NCI-H748 (cell line): ENCODE data around the gene KNDC1.
"Not testable (repeated sequence)": the region's sequence is repeated elsewhere in the genome, so short reads cannot be mapped to it uniquely, and the experiment has no call there.

Experiments used
- DNase-seq: peaks from one replicate; lab custom pipeline; 2025; ENCODE audit not compliant: unreplicated experiment; lab: John Stamatoyannopoulos, UW

KNDC1 gene

DNA sequence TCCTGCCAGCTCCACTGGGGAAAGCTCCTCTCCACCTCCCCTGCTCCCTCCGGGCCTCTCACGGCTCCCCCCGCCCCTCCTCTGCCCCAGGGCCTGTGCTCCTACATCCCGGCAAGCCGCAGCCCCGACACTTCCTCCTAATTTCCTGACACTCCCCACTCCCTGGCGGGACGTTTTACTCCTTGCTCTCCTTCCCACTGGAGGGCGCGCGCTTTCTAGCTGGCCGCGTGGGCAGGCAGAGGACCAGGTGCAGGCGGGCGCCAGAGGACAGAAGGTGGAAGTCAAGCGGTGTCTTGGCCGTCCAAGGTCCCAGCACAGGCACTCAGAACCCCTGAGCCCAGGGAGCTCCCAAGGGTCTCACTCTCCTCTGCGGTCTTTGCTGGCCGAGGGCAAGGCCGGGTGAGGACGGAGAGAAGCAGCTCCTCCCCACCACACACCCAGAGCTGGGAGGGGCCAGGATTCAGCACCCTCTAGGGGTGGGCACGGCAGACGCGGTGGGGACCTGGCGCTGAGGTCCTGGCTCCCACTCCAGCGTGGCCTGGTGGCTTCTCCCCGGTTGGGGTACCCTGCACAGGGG lies 97.6 kb downstream of the KNDC1 start:
- no peak for DNase-seq

DNA sequence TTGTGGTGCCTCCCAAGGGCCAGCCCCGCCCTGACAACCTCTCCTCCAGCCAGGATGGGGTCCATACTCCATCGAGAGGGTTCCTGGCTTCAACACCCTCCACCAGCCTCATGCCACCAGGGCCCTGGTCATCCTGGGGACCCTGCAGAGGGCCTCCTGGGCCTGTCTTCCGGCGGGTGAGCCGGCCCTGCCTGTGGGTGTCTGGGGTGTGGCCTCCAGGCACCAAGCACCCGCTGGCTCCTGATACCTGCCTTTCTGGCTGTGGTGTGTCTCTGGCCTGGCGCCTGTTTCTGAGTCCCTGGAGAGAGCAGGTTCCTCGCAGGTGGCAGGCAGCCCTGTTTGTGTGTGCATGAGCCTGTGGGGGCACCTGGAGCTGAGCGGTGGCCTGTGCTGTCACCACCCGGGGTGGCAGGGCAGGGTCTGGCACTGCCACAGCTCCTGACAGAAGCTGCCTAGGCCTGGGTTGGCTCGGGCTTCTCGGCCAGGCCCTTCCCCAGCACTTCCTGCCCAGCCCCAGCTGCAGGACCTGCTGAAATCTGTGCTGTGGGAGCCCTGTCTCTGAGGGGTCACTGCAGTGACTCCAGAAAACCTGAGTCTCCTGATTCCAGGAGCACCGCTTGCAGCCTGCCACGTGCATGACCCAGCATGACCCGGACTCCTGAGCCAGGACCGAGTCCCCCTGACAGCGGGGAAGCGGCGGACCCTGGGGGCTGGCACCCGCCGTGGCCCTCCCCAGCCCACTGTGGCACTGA lies 98.2 kb downstream of the KNDC1 start:
- no peak for DNase-seq

DNA sequence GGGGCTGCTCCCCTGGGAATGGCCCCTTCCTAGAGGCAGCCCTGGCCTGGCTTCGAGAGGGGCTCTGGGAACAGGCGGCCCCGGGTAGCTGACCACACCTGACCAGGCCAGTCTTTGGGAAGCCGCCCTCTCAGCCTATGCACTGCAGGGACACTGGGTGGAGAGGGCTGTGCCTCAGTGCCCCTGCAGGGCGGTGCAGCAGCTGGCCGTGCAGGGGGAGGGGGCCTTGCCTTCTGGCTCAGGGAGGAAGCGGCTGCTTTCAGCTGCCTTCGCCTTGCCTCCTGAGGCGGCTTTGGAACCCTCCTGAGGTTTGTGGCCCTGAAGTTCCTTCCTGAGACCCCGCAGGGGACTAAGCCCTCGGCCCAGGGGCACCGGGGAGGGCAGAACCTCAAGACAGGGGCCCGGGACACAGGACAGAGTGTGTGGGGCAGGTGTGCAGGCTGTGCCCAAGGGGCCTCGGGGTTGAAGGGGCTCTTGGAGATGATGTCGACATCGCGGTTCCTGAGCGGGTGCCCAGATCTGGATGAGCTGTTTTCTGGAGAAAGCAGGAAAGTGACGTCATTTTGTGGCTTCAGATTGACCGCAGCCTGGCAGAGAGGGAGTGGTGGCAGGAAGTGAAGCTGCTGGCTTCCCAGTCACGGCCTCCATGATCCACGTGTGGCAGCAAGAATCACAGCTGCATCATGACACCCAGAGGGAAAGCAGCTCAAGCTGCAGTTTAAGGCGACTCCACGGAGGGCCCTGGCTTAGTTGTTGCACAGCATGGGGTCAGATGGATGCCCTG lies 99.0 kb downstream of the KNDC1 start:
- no peak for DNase-seq

DNA sequence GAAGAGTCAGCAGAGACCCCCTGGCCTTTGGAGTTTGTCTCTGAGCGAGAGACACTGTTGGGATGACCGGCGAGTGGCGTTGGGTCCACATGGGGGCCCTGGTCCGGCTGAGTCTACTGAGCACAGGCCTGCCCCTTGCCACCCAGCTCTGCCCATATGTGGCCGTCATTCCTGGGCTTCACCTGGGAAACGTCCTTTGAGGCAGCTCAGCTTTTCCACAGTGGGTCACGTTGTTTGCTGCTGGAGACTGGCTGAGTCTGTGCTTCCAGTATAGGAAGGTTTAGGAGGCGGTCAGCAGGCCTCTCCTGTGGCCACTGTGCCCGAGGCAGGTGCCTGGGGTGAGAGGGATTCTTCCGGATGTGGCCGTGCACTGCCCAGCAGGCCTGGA lies 99.6 kb downstream of the KNDC1 start:
- no peak for DNase-seq

DNA sequence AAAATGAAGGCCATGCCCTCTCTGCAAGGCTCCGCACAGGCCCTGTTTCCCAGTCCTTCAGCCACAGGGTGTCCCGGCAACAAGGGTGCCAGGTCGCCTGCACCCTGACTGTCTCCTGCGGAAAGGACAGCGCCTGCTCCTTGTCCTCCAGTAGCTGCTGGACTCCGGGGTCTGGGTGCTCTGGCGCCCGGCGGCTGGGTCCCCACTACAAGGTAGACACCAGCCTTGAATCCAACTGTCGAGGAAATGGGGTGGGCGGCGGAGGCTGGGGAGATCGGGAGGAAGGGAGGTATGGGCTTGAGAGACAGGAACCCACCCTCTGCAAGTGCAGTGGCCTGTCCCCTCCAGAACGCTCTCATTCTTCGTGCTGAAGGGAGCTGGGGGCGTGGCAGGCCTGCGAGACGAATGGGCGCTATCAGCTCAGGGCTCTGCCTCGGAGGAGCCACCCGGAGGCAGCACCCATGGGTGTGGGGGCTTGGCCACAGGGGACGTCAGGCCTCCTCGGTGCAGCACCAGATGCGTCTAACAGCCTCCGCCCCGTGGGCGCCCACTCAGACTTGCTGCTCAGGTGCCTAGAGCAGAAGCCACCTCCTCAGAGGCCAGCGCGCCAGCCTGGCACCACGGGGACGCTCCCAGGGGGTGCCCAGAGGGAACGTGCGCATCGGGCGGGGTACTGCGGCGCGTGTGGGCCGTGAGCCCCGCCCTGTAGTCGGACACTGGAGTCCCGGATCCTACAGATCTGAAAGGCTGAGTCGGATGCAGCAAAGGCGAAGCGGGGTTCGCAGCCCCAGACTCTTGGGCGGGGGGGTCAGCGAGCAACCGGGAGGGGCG lies 101.1 kb downstream of the KNDC1 start:
- DNase-seq = peak; percentile 50

DNA sequence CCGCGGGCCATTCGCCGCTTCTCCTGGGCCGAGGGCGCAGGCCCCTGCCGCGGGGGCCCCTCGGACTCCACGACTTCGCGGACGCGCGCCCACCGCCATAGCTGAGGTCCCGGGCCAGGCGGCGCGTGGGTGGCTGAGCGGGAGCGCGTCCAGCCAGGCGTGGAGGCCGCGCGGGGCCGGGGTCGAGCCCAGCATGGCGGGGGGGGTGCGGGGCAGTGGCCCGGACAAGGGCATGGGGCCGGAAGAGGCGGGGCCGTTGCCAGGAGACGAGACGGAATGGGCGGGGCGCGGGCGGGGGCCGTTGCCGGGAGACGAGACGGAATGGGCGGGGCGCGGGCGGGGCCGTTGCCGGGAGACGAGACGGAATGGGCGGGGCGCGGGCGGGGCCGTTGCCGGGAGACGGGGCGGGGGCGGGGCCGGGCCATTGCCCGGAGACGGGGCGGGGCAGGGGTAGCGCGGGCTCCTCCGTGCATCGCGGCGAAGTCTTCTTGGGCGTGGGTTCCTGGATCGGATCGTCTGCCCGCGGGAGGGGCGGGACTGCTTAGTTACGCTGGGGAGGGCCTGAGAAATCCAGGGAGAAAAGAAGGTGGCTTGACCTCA lies 101.8 kb downstream of the KNDC1 start:
- peak; percentile 80 for DNase-seq

DNA sequence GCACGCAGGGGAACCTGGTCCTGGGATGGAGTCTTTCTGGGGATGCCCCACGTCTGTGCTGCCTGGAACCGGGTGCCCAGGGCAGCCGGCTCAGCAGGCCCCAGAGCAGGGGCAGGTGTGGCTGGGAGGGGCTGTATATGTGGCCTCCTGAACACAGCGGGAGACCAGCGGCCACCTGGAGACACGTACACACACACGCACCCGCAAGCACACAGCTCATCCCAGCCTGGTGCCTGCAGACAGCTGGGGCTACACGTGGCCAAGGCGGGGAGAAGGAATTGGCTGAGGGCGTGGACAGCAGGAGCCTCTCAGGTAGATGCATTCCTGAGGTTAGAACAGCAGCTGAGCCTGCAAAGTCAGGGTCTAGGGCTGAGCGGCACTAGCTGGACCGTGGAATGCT lies 102.7 kb downstream of the KNDC1 start:
- DNase-seq = peak; percentile 63

DNA sequence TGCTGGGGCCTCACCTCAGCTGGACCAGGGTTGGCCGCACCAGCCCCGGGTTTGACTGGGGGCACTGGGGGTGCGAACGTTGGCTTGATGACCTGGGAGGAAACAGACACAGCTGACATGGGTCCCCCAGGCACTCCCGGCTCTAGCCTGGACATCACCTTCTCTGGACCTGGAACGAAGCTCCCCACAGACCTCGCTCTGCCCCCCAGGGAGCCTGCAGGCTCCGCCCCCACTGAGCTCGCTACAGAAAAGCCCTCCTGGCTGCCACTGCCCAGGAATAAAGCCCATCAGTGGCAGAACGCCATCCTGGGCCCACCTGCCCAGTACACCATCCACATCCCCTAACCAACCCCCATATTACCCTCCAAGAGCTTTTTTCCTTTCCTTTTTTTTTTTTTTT lies 103.7 kb downstream of the KNDC1 start:
- DNase-seq = no peak

DNA sequence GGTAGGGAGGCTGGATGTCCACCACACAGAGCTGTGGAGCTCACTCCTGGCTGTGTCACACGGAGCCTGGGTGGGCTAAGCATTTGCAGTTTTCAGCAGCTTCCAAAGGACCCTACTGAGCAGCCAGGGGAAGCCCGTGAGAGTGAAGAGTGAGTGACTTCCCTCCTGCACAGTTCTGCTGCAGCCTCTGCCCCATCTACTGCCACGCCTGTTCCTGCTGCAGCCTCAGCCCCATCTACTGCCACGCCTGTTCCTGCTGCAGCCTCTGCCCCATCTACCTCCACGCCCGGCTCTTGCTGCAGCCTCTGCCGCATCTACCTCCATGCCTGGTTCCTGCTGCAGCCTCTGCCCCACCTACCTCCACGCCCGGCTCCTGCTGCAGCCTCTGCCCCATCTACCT lies 104.4 kb downstream of the KNDC1 start:
- no peak for DNase-seq

DNA sequence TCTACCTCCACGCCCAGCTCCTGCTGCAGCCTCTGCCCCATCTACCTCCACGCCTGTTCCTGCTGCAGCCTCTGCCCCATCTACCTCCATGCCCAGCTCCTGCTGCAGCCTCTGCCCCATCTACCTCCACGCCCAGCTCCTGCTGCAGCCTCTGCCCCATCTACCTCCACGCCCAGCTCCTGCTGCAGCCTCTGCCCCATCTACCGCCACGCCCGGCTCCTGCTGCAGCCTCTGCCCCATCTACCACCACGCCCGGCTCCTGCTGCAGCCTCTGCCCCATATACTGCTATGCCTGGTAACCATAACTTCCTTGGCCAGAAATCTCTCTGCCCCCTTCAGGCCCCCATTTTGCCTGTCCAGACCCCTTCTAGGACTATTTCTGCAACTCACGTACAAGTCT lies 105.0 kb downstream of the KNDC1 start:
- DNase-seq = not testable (repeated sequence)

DNA sequence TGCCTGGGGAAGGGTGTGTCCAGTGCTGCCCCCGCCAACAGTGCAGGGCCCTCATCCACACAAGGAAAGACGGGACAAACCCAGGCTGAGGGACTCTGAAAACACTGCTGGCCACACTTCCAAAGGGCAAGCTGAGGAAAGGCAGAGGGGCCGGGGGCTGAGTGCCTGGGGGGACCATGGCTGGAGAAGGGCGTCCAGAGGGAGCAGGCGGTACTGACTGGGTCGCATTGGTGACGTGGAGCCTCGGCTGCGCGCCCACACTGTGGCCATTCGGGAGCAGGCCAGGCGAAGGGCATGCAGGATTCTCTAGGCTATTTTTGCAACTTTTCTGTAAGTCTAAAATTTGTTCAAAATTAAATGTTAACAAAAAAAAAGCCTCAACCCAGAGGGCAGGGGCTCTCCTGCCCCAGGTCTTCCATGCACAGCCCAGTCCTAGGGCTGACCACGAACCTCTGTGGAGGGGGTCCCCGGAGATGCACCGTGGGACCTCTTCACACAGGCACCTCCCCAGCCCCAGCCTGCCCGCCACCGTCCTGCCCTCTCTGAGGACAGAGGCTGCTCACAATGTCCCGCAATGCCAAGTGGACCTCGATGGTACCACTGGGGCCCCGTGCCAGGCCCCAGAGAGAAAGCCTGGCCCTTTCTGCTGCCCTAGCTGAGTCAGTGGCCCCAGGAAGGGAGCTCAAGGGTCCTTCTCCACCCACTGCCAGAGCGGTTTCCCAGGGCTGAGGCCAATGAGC lies 106.2 kb downstream of the KNDC1 start:
- DNase-seq = no peak

DNA sequence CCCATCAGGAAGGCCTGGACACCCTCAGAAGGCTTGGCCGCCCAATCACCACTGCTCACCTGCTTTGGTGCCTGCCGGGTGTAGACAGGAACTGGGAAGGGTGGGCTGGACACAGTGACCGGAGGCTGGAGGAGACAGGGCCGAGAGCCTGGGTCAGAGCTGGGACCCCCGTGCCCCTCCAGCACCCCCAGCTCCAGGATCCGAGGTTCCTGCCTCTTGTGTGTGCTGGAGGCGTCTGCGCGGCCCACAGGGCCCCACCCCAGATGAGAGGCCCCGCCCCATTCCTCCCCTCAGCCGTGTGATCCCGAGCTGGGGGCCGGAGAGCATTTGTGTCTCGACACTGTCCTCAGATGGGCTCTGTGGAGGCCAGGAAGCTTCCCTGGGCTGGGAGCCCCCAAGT lies 107.3 kb downstream of the KNDC1 start:
- no peak for DNase-seq

DNA sequence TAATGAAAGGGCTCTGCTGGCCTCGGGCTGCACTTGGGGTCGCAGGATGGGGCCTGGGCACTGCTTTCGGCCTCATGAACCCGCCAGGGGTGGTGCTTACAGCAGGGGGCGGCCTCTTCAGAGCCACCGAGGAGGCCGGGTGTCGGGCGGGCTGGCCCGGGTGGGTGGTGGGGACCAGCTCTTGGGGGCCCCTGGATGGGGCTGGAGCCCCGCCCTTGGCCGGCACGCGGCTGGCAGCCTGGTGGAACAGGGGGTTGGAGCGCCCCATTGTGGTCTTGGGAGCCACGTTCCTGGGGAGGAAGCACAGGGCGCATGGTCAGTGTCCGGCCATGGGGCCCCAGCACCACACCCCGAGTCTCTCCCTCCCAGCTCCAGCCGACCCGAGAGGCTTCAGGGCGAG lies 107.8 kb downstream of the KNDC1 start:
- no peak for DNase-seq

DNA sequence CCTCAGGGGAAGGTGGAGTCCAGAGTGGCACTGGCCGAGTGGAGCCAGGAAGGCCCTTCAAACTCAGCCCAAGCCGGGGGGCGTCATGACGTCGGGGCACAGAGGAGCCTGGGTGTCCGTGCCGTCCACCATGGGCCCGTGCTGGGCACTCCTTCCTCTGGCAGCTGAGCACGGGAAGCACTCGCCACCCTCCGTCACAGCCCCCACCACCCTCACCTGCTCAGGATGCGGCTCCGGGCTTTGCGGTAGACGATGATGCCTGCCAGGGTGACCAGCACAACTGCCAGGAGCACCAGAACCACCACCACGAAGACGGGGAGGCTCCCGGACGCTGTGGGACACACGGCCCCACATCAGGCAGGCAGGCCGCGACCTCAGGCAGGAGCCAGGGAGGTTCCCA lies 108.5 kb downstream of the KNDC1 start:
- DNase-seq = no peak

DNA sequence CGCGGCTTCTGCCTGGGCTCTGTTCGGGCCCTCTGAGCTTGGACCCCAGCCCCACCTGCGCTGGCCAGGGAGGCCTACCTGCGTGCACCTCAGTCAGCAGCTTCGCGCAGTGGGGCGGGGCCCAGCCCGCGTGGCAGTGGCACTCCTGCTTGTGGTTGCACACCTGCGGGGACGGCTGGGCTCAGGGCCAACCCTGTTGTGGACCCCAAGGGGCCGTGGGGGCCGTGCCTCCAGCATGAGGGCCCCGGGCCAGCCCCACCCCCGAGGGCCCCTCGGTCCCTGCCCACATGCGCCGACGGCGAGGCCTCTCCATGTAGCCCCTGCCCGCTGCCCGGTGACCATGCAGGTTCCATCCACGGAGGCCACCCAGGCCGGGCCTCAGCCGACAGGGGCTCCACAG lies 109.3 kb downstream of the KNDC1 start:
- DNase-seq = no peak

DNA sequence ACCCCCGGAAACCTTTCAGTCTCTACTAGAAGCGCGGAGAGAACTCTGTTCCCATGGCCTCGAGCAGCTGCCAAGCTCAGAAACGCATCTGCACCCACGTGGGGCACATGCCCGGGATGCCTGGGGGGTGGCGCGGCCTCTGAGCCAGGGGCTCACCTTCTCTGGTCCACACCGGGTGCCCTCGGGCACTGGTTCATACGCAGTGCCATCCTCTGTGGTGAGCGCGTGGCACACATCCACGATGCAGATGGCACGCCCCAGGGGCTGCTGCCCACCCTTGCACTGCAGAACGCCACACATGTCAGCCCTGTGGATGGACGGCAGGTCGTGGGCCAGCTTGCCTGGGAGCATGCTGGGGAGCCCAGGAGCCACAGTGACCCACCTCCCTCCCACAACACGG lies 110.2 kb downstream of the KNDC1 start:
- no peak for DNase-seq

DNA sequence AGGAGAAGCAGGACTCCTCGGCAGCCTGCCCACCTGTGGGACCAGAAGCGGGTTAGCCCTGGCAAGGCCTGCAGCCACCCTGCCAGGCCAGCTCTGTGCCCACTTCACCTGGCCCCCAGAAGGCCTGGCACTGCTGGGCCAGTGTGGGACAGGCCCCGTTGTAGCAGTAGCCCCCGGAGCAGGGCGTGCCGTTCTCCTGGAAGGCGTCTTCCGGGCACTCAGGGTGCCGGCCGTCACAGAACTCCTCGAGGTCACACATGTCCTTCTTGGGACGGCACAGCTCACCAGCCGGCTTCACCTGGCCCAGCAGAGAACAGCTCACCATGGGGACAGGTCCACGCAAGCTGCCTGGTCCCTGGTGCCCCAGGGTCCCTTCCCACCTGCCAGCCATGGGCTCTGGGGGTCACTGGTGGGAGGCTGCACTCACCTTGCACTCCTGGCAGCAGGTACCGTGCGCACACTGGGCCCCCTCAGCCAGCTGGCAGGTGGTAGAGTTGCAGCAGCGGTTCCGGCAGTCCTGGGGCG lies 110.8 kb downstream of the KNDC1 start:
- DNase-seq = no peak

DNA sequence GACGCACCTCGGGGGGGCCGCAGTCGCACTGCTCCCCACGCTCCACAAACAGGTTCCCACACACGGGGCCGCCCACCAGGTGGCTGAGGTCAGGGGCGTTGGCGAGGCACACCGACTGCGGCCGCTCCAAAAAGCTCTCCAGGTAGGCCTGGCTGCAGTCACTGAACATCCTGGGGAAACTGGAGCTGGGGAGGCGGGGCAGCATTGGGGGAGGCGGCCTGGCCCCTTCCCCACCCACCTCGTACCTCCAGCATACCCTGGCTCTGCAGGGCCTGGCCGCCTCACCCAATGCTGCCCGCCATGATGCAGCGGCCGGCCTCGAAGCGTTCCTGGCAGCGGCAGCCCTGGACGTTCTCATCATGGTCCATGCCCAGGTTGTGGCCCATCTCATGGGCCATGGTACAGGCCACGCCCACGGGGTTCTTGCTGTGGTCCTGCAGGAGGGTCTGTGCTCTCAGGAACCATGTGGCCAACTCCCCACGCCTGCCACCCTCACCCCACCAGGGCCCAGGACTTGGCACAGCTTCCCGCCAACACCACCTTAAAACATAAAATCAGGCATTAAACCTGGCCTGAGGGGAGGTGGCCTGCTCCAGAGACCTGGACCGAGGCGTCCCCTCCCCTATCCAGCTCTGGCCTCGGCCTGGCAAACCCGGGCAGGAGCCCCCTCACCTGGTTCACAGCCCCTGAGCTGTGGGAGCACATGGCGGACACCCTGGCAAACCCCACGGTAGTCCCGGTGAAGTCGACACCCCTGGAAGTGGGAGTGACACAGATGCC lies 111.7 kb downstream of the KNDC1 start:
- no peak for DNase-seq

DNA sequence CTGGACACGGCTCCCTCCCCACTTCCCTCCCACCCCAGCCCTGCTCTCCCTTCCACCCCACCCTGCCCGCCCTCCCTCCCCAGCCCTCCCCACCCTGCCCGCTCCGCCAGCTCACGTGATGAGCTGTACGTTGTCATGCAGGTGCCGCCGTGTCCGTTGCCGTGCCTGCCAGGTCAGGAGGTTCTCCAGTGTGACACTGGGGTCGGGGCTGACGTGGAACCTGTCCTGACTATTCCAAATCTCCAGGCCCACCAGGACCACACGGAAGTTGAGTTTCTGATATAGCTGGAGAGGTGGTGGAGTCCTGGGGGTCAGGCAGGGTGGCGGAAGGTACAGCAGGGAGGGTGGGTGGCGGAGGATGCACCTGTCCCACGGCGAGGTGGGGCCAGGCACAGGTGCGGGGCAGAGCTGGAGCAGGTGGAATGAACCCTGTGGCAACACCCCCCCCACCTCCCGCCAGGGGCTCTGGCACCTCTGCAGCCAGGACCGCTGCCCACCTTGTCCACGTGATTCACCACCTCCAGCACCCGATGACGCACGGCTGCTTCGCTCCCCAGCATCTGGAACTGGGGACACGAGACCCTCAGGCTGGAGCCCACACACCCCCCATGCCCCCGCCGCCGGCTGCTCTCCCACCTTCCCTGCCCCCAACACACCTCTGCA lies 112.4 kb downstream of the KNDC1 start:
- DNase-seq = no peak
